Measurements from ENCODE around the gene AFAP1. TPM values are rescaled to one million over a fixed set of nuclear protein-coding genes. Genes with fewer than 3 reads are reported as not detected.

The AFAP1 gene
- total RNA-seq, 2 donors from 2014 or later: 9.6 to 35.3 TPM

DNA sequence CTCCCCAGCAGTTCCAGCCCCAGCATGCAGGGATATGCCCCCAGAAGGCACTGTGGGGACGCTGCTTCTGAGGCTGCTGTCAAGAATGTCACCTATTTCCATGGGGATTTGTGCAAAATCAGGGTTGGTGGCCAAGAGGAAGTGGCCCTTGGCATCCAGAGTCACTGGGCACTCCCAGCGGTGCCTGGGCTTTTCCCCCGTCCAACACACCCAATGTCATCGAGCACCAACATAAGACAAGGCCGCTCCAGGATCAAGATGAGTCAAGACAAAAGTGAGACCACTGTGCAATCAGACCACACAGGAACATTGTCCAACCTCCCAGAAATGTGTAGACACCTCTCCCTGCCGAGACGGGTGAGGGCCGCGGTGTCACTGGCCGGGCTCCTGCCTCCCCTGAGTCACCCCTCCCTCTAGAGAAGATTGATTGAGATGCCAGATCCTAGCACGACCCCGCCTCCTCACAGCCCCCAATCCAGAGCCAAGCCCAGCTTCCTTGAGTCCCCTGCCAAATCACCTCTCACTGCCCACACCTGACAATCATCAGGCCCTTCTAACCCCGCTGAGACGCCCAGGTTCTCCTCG is 194.3 kb downstream of the AFAP1 start:
- no peaks in the 10 kb centered on the region for H3K9me3 ChIP-seq
- no peaks in the 10 kb centered on the region for H3K4me1 ChIP-seq
- intact Hi-C loops (cut with DNase I): no loop called here
- no peak overlapping the region for H3K27ac ChIP-seq
- ATAC-seq (no peak), DNase-seq (no peak)
- WGBS, 2 donors: 69 to 74% methylated on average over 14 to 15 of the region's 15 CpGs
- H3K4me3 ChIP-seq: no peak overlapping the region
- no peaks in the 10 kb centered on the region for H3K27me3 ChIP-seq
- no peaks in the 10 kb centered on the region for H3K36me3 ChIP-seq (replicated peaks in 1 of 2; ENCODE audit: insufficient read depth in 1 of 2, low read depth in 2 of 2)
- TF ChIP-seq, protein P1, sequence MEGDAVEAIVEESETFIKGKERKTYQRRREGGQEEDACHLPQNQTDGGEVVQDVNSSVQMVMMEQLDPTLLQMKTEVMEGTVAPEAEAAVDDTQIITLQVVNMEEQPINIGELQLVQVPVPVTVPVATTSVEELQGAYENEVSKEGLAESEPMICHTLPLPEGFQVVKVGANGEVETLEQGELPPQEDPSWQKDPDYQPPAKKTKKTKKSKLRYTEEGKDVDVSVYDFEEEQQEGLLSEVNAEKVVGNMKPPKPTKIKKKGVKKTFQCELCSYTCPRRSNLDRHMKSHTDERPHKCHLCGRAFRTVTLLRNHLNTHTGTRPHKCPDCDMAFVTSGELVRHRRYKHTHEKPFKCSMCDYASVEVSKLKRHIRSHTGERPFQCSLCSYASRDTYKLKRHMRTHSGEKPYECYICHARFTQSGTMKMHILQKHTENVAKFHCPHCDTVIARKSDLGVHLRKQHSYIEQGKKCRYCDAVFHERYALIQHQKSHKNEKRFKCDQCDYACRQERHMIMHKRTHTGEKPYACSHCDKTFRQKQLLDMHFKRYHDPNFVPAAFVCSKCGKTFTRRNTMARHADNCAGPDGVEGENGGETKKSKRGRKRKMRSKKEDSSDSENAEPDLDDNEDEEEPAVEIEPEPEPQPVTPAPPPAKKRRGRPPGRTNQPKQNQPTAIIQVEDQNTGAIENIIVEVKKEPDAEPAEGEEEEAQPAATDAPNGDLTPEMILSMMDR (IDR thresholded peaks at IDR 0.05): no peak
- no peak for TF ChIP-seq POLR2A (IDR thresholded peaks at IDR 0.05)

DNA sequence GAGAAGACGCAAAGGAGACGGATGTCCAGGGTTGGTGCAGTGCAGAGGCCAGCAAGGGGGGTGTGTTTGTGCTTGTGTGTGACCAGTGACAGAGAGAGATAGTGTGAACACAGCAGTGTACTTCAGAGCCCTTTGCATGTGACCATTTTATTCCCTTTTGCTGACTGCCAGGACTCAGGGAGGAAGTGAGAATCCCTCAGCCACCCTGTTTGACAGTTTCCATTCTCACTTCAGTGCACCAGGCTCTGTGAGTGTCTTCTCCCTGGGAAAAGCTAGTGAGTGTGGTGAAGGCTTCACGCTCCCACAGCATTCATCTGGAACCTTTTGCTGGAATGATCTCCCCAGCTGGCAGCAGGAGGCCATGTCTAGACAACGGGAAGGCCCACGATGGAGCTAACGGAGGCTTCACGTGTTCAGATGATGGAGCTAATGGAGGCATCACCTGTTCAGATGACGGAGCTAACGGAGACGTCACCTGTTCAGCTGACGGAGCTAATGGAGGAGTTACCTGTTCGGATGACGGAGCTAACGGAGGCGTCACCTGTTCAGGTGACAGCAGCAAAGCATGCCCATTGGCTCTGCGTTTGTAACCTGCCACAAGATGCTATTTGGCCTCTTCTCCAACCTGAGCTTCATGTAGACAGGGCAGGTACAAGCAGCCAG is 195.4 kb downstream of the AFAP1 start:
- DNase-seq (peak in 1 of 4 donors; percentile 37), ATAC-seq (no peak)
- H3K9me3 ChIP-seq: no peaks in the 10 kb centered on the region
- H3K4me1 ChIP-seq: no peaks in the 10 kb centered on the region
- no peak overlapping the region for H3K27ac ChIP-seq
- H3K4me3 ChIP-seq: no peak overlapping the region
- H3K27me3 ChIP-seq: no peaks in the 10 kb centered on the region
- TF ChIP-seq POLR2A (IDR thresholded peaks at IDR 0.05): no peak
- TF ChIP-seq, protein P1 (IDR thresholded peaks at IDR 0.05): no peak
- intact Hi-C loops (cut with DNase I): no loop called here
- WGBS, 2 donors: 76 to 79% methylated on average over 16 of the region's 16 CpGs
- no peaks in the 10 kb centered on the region for H3K36me3 ChIP-seq (replicated peaks in 1 of 2; ENCODE audit: insufficient read depth in 1 of 2, low read depth in 2 of 2)

DNA sequence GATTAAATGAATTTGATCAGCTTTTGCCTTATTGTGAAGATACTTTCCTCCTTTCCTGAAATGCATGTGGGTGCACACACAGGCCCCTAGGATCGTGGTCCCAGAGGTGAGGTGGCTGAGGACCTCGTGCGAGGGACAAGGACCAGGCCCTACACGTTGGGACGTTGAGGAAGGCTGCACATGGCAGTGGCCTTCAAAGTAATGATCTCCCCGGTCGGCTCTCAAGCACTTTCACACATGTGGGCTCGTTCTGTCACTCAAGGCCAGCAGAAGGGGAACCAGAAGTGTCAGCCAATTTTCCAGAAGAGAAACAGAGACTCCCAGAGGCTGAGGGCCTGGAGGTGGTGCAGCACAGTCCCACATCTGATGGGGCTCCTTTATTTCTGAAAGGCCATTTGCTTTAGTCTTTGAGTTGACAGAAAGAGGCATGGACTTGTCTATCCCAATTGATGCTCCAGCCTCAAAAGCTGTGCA is 196.8 kb downstream of the AFAP1 start:
- DNase-seq (no peak), ATAC-seq (no peak)
- WGBS, 2 donors: 52 to 70% methylated on average over 8 of the region's 8 CpGs
- intact Hi-C loops (cut with DNase I): no loop called here
- Histone ChIP-seq H3K4me3 (no peak overlapping the region), H3K27me3 (no peaks in the 10 kb centered on the region), H3K27ac (no peak overlapping the region), H3K4me1 (no peaks in the 10 kb centered on the region), H3K9me3 (no peaks in the 10 kb centered on the region), H3K36me3 (replicated peaks in 1 of 2; ENCODE audit: insufficient read depth in 1 of 2, low read depth in 2 of 2) (no peaks in the 10 kb centered on the region)
- TF ChIP-seq POLR2A (IDR thresholded peaks at IDR 0.05): no peak
- TF ChIP-seq, protein P1 (IDR thresholded peaks at IDR 0.05): no peak

DNA sequence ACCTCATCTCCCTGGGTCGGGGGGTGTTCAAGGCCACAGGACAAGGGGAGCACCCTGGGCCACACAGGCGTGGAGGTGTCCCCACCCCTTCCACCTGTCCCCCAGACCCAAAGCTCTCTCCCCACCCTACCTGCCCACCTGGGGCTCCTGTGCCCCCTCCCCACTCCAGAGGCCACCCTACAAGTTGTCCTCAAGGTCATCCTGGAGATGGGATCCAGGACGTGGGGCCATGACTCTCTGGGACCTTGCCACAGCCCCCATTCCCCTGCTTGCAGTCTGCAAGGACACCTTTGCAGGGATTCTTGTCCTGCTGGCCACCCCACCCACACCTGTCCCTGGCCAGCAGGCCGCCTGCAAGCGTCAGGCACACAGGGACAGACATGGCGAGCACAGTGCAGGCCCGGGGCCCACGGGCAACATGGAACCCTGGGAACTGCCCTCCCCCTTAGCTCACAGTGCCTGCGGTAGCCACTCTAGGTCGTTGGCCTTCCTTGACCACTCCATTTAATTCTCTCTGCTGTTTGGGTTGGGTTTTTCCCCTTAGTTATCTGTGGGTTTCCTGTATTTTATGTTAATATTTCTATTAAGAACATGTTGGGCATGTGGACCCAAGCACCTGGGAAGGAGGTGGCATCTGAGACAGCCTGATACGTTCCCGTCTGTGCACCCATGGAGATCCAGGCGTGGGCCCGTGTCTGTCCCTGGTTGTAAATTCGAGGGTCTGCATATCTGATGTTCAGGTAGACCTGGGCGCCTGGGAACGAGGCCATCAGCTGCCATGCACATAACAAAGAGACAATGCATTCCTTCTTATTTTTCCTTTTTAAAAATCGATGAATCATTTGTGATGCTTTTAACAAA is 197.5 kb downstream of the AFAP1 start:
- H3K27ac ChIP-seq: no peak overlapping the region
- DNase-seq: no peak
- H3K36me3 ChIP-seq (replicated peaks in 1 of 2; ENCODE audit: insufficient read depth in 1 of 2, low read depth in 2 of 2): no peaks in the 10 kb centered on the region
- no peaks in the 10 kb centered on the region for H3K4me1 ChIP-seq
- WGBS, 2 donors: 83 to 86% methylated on average over 16 to 18 of the region's 18 CpGs
- intact Hi-C loops (cut with DNase I): no loop called here
- no peaks in the 10 kb centered on the region for H3K9me3 ChIP-seq
- H3K4me3 ChIP-seq: no peak overlapping the region
- H3K27me3 ChIP-seq: no peaks in the 10 kb centered on the region
- TF ChIP-seq POLR2A (IDR thresholded peaks at IDR 0.05): no peak
- TF ChIP-seq, protein P1 (IDR thresholded peaks at IDR 0.05): no peak
- ATAC-seq: no peak
